ACHN (cell line): ENCODE measurements around the gene NQO2.
A peak's percentile ranks its signal among the peaks of the same experiment; 100 is the strongest.
"Not testable (repeated sequence)": the region's sequence is repeated elsewhere in the genome, so short reads cannot be mapped to it uniquely, and the experiment has no call there.

ENCODE experiments used
- DNase-seq: peaks from one replicate; pipeline ENCODE4 v3.0.0-alpha.2; 2015
- in situ Hi-C: cut with HindIII; loops from 2 replicates; pipeline ENCODE4 v1.10.0; 2017; ENCODE audit warnings: low sequenced_read_pairs, low pct_ligation_motif_present, low pct_unique_long_range_greater_than_20kb

Gene NQO2

GRCh38 chr6:2982426-2983117 lies 17.1 kb upstream of the NQO2 start:
- no peak for DNase-seq
- in situ Hi-C loops = no loop called here

- in situ Hi-C loops = no loop called here
- DNase-seq = no peak
These were observed 14.8 kb upstream of the NQO2 start for GRCh38 chr6:2984738-2985406.

GRCh38 chr6:2986722-2987221 lies 12.9 kb upstream of the NQO2 start:
- in situ Hi-C loops = no loop called here
- no peak for DNase-seq

- in situ Hi-C loops = no loop called here
These were observed 11.6 kb upstream of the NQO2 start for GRCh38 chr6:2988094-2988425.

GRCh38 chr6:2988426-2989331 lies 11.0 kb upstream of the NQO2 start:
- in situ Hi-C loops = no loop called here
- DNase-seq = peak; percentile 91

More at GRCh38 chr6:2988094-2988425, 11.6 kb upstream of the NQO2 start:
- DNase-seq = no peak

- DNase-seq = peak; percentile 95
- in situ Hi-C loops = no loop called here
These were observed 10.1 kb upstream of the NQO2 start for GRCh38 chr6:2989332-2990247.

- peak; percentile 29 for DNase-seq
- in situ Hi-C loops = no loop called here
These were observed 9.3 kb upstream of the NQO2 start for GRCh38 chr6:2990248-2990931.

- DNase-seq = no peak
- in situ Hi-C loops = no loop called here
These were observed 8.7 kb upstream of the NQO2 start for GRCh38 chr6:2990932-2991506.

- in situ Hi-C loops = no loop called here
- DNase-seq = no peak
These were observed 7.2 kb upstream of the NQO2 start for GRCh38 chr6:2992330-2992979.

- in situ Hi-C loops = no loop called here
- DNase-seq = no peak
These were observed 5.9 kb upstream of the NQO2 start for GRCh38 chr6:2993755-2994317.

- in situ Hi-C loops = not testable (repeated sequence)
- DNase-seq = peak; percentile 18
These were observed 1.3 kb upstream of the NQO2 start for GRCh38 chr6:2998249-2998997.

- peak; percentile 82 for DNase-seq
- in situ Hi-C loops = no loop called here
These were observed 586 bp upstream of the NQO2 start for GRCh38 chr6:2998998-2999617.

GRCh38 chr6:3001146-3001772 lies 1.6 kb downstream of the NQO2 start:
- DNase-seq = no peak
- in situ Hi-C loops = no loop called here

- DNase-seq = peak; percentile 73
- in situ Hi-C loops = no loop called here
These were observed 2.1 kb downstream of the NQO2 start for GRCh38 chr6:3001773-3002293.

GRCh38 chr6:3003226-3003625 lies 3.5 kb downstream of the NQO2 start:
- in situ Hi-C loops, DNase-seq: not testable (repeated sequence)
